Activated CD4-positive, alpha-beta T cell treated with anti-CD3 and anti-CD28 coated beads, Interleukin-2, amount 50 U/mL, for 4 hours (primary cell): ENCODE results near the gene TSSK3.
"Not testable (repeated sequence)": the region's sequence is repeated elsewhere in the genome, so short reads cannot be mapped to it uniquely, and the experiment has no call there.

Experiments
- DNase-seq, 2 experiments: peaks; one replicate each; pipeline ENCODE4 v3.0.0-alpha.2; 2020

The TSSK3 gene

GRCh38 chr1:32365445-32365844 is 3.1 kb downstream of the TSSK3 start:
- DNase-seq, result no peak

DNA sequence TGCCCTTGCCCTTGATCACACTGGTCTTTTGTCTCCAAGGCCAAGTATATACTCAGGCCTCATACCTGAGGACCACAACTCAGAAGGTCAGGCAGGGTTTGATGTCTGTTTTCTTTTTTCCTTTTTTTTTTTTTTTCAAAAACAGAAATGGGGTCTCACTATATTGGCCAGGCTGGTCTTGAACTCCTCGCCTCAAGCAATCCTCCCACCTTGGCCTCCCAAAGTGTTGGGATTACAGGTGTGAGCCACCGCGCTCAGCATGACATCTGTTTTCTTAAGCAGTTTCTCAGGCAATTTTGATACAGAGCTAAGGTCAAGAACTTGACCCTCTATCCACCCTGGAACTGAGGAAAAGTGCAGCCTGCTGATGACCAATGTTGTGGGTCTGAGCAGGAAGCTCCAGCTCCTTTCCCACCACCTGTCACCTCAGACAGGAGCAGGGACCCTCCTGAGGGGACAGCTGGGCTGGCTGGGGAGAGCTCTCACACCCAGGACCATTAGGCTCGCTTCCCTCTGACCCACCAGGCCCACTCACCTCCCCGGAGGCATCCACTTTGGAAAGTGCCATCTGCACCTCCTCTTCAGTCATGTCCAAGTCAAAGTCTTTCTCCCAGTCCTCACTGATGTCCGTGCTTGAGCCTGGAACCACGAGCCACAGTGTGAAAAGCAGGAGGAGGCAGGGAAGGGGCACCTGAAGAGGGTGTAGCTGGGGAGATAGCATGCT is 5.7 kb downstream of the TSSK3 start:
- no peak for DNase-seq

- peak; percentile 22 to 36 for DNase-seq
Measured at GRCh38 chr1:32372149-32372756, 9.9 kb downstream of the TSSK3 start.

DNA sequence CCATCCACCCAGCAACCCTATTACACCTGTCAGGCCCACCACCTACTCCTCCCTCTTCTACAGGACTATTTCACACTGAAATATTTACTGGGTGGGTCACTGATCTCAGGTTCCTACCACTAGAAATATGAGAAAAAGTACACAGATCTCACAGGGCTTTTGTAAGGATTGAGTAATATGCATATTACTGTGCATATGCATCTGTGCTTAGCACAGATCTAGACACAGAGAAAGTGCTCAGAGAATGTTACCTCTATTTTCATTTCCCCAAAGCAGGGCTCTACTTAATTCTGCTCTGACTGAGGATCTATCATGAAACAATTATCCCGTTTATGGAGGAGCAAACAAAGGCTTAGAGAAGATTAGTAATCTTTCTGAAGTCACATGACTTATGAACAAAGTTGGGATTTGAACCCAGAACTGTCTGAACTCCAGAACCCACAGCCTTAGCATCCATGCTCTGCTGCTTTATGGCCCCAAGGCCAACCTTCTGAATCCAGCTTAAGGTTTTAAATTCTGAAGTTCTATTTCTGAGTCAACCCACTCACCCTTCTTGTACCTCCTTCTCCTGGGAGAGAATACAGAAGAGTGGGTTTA is 11.8 kb downstream of the TSSK3 start:
- DNase-seq, result no peak

GRCh38 chr1:32376199-32376598 is 13.9 kb downstream of the TSSK3 start:
- DNase-seq, result no peak

DNA sequence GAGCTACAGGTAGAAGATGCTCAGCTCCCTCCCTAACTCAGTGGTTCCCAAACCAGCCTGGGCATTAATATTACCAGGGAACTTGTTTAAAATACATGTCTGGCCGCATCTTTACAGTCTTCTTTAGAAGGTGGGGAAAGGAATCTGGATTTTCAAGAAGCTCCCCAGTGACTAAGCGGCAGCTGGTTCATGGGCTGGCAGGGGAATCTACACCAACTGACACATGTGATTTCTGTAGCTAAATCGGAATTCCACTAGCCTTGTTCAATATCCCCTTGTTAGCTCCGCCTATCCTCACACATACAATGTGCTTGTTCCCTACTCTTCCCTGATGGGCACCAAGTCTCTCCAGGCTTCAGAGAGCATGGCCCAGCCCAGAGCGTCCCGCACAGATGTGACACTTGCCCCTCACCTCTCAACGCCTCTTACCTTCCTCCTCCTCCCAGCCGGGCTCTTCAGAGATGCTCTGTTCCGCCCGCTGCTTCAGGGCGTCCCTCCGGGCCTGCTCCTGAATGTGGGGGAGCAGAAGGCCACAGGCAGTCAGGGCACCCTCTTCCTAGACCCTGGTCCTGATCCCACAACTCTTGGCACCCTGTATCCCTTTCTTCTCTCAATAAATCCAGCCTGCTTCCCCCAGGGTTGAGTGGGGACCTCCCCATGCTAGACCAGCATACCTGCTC is 15.3 kb downstream of the TSSK3 start:
- no peak for DNase-seq

GRCh38 chr1:32380057-32380456 is 17.7 kb downstream of the TSSK3 start:
- DNase-seq, result no peak

DNA sequence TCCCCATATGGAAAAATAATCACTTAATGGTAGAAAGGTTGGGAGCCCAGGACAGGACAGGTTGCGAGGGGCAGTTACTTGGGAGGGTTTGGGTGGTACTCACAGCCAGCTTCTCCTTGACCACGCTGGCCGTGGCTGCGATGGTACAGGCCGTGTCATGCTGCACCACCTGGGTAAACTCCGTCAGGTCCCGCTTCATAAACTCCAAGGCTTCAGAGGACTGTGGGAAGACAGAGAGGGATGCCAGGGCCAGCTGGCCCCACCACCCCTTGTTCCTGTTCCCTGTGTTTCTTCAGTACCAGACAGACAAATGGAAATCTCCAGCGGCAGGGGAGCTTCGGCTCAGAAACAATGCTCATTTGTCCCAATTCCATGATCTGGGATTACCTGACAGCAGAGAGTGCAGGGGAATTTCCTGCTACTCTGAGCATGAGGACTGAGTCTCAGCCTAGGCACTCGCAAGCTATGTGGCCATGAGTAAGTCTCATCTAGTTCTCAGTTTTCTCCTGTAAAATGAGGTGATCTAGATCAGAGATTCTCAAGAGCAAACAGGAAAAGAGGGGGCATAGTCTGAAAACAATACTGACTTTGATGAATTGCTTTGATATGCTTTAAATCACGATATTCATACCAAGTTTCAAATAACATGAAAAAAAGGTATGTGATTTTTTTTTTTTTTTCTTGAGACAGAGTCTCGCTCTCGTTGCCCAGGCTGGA is 24.5 kb downstream of the TSSK3 start:
- DNase-seq, result no peak

DNA sequence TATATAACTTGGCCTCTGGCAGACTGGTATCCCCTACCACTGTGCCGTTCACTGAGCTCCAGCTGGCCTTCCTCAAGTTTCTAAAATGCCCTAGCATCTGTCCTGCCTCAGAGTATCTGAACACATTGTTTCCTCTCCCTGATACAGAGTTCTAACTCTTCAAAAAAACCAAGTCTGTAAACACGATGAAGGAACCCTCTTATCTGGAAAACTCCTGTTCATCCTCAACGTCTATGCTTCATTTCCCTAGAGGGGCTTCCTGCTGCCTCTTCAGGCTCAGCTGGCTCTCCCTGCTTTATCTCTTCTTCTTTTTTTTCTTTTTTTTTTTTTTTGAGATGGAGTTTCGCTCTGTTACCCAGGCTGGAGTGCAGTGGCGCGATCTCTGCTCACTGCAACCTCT is 26.3 kb downstream of the TSSK3 start:
- DNase-seq, result no peak

DNA sequence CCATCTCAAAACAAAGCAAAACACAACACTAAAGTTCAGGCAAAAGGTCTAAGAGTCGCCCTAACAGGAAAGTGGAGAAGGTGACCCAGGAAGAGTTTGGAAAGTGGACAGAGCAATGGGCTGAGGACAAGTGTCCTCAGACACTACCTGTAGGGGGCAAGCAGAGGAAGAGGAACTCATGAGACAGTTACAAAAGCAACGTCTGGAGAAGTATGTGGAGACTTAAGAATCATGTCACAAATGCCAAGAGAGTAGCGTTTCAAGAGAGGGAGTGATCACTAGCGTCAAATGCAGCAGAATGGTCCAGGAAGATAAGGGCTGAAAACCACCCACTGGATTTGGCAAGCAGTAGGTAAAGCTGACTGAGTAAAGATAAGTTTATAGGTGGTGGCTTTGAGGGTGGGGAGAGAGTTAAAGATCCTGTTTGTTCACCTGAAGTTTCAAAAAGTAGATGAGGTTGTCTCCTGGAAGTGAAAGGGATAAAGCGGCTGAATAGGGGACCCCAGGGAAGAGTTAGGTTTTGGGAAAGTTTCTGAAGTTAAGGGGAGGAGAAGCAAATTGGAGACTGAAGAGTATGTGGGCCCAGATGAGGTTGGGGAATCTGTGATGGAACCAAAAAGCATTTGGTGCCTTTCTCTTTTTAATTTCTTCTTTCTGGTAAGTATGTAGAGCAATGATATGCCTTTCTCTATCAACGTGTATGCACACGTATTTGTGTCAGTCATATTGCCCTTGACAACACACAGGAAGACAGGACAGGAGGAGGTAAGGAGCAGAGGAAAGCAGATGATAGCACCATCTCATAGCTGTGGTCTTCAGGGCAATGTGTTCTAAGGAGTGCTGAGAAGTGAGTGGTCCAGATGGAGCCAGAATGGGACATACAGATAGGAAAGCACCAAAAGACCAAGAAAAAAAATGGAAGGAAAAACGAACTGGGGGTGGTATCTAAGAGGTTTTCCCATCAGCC is 28.8 kb downstream of the TSSK3 start:
- no peak for DNase-seq

DNA sequence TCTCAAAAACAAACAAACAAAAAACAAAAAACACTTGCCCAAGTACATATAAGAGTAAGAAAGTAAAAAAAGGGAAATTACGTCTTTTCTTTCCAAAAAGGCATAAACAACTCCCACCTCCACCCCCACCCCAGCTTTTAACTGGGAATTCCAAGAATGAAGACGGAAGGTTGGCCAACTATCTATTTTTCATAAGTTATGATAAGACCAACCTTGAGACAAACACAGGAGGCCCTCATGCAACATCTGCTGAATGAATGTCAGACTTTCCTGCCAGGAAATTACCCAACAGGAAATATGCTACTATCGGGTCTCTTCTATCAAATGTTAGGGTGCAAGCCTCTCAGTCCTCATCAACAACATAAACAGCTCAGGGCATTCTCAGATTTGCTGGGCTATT is 30.0 kb downstream of the TSSK3 start:
- no peak for DNase-seq

DNA sequence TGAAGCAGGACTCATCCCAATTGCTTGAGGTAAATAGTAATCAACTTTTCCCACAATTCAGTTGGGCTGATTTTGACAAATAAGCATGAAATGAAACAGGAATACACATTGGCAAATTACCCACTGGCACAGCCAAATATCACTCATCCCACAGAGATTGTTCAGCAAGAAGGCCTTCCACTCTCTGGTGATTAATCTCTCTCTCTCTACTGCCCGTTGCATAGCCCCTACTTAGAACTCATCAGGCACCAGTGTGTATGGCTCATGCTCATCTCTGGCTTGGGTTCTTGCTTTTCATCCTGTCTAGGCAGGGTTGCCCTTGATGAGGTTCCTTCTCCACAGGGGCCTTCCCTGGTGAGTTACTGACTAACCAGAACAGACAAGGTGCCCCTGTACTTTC is 30.8 kb downstream of the TSSK3 start:
- no peak for DNase-seq

DNA sequence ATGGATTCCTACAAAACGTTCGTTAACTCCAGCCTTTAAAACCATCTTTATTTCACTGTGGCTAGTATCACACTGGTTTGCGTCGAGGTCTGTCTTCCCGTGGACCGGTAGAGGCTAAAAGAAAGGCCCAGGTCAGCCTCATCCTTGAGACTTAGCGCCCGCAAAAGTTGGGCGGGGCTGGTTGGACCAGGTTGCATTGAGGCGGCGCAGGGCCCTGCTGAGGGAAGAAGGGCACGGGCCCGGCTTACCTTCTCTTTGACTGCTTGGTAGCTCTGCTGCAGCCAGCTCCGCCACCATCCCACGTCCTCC is 31.4 kb downstream of the TSSK3 start:
- DNase-seq, result no peak

GRCh38 chr1:32394141-32394889 is 32.0 kb downstream of the TSSK3 start, which contains the start of gene BSDC1:
BSDC1 (minus strand) TSS chr1:32394441; CDS start chr1:32394414, 27 bp downstream.
- peak; percentile 97 to 98 for DNase-seq

DNA sequence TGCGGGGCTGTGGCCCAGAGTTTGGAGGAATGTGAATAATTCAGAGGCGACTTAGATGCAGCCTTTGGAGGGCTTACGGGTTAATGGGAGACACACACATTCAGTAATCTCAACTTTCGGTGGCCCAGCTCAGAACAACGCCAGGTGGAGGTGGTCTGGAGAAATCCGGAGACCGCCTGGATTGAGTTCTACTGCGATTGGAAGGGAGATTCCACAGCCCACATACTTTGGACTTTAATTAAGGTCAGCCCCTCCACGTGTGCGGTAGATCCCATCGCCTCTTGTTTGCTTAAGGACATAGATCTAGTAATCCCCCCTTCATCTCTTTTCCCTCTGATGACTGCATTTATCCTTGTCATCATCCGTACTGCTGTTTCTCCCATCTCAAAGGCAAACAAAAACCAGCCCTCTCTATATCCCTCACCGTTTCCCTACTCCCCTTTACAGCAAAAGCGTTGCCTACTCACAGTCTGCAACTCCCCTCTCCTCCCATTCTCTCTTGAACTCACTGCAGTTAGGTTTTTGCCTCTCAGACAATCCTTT is 32.6 kb downstream of the TSSK3 start:
- DNase-seq, result no peak

DNA sequence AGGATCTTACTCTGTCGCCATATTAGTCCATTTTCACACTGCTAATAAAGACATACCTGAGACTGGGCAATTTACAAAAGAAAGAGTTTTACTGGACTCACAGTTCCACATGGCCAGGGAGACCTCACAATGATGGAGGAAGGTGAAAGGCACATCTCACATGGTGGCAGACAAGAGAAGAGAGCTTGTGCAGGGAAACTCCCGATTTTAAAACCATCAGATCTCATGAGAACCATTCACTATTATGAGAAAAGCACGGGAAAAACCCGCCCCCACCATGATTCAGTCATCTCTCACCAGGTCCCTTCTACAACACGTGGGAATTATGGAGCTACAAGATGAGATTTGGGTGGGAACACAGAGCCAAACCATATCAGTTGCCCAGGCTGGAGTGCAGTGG is 34.2 kb downstream of the TSSK3 start:
- DNase-seq, result not testable (repeated sequence)

- DNase-seq, result no peak
Measured at GRCh38 chr1:32398401-32398800, 36.1 kb downstream of the TSSK3 start.

DNA sequence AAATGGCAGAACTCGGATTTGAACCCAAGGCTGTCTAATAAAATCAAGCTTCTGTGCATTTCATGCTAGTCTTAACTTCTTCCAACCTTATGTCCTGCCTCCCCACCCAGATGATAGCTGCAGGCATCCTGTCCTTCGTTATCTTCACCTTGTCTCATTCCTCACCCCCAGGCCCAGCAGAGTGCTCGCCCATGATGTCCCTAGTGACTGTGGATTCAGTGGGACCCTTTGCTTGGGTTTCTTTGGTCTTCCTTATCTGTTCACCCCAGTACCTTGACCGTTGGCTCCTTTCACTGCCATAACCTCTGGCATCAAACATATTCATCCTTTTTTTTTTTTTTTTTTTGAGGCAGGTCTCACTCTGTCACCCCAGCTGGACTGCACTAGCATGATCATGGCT is 37.5 kb downstream of the TSSK3 start:
- no peak for DNase-seq

DNA sequence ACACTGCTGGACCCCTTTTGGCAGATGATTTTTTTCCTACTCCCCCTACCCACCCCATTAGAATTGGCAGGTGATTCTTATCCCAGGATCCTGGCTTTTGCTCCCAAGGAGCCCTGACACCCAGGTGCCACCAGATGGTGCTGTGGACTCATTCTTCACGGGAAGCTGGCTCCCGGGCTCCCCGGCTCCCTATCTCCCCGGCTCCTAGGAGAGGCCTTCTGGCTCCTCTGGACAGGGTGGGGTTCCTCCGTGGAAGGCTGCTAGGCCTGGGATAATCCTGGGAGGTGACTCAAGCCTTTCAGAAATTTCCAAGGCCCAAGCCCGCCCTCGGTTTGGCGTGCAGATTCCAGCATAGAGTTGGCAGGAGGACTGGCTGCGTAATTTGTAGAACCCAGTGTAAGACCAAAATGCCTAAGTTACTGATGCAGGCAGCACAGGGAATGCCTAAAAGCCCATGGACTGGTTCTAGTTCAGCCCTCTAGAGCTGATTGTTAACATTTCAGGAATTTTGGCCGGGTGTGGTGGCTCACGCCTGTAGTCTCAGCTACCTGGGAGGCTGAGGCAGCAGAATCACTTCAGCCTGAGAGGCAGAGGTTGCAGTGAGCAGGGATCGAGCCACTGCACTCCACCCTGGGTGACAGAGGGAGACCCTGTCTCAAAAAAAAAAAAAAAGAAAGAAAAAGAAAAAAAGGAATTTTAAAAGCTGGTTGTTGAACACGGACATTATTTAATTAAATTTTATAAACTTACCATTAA is 38.7 kb downstream of the TSSK3 start:
- peak; percentile 38 to 39 for DNase-seq

- no peak for DNase-seq
Measured at GRCh38 chr1:32404946-32405345, 42.6 kb downstream of the TSSK3 start.
